ENCODE data around the gene RGS8.

RGS8 gene

GRCh38 chr1:182684116-182684828 lies at the start of gene RGS8:
TSS of gene RGS8 (minus strand) at chr1:182684587. CDS start at chr1:182669649, 14,938 bp downstream.
- no peak for DNase-seq

DNA sequence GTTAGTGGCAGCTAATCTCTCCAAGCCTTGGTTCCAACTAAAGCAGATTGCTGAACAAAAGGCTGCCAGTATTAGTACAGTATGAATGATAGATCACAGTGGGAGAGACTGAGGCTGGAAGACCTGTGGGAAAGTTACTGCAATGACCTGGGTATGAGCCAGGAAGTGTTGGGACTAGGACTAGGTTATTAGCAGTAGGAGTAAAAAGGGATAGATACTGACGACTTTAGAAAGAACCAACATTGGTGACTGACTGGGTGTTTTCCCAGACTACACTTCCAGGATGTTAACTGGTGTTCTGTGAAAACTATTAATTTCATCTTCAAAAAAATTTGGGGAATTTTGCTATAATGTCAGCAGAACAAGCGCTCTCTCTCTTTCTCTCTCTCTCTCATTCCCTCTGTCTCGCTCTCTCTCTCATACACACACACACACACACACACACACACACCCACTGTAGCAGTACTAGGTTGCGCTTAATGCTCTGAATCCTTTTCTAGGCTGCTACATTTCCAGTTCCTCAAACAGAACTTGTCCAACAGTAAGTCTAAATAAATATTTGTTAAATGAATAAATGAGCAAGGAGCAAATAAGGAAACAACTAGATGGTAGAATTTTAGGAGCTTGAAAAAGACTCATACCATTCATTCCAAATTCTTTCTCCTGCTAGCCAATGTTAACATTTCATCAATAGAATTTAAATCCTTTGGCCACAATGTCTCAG lies 47.6 kb upstream of the RGS8 start:
- DNase-seq: no peak

DNA sequence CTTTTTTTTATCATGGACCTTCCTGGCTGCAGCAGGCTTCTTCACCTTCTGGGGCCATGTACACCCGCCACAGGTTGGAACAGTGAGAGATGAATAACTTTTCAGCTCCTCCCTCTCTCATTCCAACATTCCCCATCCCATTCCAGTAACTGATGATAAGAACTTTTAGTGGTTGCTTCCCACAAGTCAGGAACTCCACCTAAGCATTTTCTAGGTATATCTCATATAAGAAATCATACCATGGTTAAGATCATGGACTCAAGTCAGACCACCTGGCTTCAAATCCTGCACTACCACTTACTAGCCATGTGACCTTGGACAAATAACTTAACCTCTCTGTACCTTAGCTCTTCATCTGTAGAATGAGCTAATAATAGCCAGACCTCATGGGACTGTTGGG lies 42.5 kb upstream of the RGS8 start:
- DNase-seq: no peak

DNA sequence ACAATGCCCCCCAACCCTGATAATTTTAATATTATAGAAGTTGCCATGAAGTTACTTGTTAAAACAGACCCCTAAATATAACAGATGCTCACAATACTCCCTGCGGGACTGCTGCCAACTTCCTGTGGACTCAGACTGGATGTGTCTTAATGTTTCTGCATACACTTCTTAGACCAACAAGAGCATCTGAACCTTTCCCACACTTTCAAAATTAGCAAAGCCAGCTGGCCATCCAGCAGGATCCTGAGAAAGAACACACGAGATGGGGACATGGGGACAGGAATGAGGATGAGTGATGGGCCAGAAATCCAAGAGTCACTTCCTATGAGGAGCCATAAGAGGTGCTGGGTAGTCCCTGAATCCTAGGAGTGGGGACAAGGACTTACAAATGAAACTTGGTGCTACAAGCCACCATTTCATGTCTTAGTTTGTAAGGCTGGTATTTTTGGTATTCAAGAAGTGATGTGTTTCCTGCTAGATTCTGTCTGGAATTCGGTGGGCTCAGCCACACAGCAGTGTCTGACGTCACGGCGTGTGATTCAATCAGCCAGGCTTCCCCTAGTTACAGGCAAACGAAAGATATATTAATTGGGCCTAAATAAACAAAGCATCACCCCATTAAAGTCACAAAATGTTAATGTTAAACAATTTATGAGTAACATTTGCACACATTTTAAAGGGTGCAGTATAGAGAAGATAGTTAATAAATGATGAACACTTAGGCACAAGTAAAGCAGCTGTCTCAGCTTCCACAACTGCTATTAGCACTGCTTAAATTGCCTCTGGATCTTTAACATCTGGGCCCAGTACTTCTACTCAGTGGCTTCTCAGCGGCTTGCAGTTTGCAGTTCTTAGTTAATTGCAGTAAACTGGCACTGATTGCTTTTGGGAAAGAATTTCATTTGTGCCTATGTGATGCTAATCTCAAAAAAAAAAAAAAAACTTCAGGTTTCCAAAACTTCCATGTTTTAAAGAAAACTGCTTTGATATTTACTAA lies 41.2 kb upstream of the RGS8 start:
- DNase-seq: no peak

- DNase-seq: no peak
Measured at GRCh38 chr1:182724215-182724614, 39.8 kb upstream of the RGS8 start.

GRCh38 chr1:182723200-182723599 lies 38.8 kb upstream of the RGS8 start:
- DNase-seq: no peak

GRCh38 chr1:182721525-182721924 lies 37.1 kb upstream of the RGS8 start:
- no peak for DNase-seq

DNA sequence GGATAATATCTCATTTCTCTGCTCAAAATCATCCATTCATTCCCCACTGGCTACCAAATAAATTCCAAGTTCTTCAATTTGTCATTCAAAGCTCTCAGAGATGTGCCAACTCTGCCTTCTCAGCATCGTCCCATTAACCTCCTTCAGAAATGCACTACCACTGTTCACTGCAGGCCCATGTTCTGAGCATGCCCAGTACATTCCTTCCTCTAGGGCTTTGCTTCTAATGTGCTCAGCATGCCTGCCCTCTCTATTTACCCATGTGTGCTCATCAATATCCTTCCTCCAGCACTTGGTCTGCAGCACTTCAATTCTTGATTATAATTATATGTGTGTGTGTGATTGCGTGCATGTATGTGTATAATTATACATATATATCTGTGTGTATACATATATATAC lies 36.1 kb upstream of the RGS8 start:
- DNase-seq: no peak

DNA sequence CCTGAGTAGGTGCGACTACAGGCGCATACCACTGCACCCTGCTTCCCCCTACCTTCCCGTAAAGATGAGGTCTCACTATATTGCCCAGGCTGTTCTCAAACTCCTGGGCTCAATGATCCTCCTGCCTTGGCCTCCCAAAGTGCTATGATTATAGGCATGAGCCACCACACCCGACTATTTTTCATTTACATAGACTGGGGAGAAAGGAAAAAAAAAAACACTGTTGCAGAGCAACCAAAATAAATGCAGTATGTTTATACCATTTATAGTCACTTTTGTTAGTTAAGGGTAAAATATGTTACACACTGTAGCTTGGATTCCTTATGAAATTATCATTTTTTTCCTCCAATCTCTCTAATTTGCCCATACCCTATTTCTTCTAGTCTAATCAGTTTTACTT lies 35.2 kb upstream of the RGS8 start:
- DNase-seq: no peak

DNA sequence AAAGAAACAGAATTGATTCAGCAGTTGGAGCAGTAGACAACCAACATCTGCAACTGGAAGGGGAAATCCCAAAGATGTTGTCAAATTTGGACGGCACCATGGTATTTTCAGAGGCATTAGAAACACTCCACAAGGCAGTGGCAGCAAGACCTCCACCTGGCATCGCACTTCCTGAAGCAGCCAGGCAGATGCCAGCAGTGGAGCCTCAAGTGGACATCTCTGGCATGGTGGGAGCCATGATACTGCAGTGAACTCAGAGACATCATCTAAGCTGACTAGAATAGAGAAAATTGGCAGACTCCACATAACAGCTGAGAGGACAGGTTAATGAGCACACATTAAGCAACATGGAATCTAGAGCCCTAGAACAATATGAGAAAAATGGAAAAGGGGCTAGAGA lies 33.9 kb upstream of the RGS8 start:
- no peak for DNase-seq

DNA sequence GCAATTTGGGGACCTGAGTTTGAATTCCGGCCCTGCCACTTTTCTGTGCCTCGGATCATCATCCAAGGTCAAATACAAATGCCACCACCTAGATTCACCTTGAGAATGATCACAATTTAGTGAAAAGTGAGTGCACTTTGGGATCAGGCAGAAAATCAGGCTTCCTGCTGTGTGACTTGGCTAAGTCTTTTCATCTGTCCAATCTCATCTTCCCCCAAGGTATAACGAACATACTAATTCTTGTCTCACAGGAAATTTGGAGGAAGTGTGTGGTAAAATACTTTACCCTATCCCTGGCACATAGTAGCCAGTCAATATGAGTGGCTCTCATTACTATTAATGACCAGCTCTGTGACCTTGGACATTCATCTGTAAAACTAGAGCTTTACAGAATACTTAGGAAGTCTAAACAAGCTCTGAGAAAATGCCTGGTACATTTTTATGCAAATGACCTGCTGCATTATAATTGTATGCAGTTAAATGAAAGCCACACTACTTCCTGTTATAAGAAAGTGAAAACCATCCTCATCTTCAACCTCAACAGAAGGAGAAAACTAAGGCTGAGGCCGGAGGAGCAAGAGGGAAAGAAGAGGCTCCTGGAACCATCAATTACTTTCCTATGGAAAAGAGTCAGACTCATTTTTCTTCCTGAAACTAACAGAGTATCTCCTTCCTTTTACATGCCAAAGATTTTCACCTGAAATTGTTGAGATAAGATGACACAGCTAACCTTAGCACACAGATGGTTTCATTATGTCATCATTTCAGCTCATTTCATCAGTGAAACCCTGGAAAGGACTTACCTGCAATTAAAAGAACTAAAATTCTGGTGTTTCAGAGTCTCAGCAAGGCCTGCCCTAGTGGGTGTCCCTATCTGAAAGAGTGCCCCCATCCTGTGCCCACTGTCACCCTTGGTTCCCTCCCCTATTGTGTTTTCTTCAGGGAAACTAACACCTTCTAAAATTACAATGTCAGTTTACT lies 32.6 kb upstream of the RGS8 start:
- no peak for DNase-seq

- DNase-seq: no peak
Measured at GRCh38 chr1:182715531-182715930, 31.1 kb upstream of the RGS8 start.

DNA sequence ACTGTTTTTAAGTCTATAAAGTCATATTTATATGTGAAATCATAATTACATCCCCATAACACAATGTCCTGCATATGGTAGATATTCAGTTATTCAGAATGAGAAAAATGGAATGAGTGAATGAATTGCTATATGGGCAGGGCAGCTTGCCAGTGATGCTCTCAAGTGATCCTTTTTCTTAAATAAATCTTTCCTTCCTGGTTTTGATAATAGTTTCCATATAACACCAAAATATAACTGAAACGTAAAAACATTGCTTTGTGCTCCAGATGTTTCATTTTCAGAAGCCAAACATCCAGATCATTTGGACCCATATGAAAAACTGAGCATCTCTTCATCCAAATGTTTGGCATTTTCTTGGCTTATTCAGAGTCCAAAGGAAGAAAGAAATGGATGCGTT lies 30.2 kb upstream of the RGS8 start:
- DNase-seq: no peak

DNA sequence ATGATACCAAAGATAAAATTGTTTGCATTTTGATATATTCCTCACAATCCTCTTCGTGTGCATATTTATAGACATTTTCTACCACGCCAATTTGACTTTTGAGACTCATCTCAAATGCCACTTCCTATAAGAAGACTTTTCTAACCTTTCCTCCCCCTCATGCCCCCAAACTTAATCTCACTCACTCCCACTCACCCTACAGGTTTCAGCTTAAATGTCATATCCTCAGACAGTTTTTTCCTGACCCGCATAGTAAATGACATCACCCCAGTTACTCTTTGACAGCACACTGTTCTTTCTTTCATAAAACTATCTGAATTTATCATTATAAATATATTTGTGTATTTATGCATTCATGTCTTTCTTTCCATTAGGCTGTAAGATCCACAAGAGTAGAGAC lies 29.6 kb upstream of the RGS8 start:
- no peak for DNase-seq

- DNase-seq: no peak
Measured at GRCh38 chr1:182713492-182713891, 29.1 kb upstream of the RGS8 start.

DNA sequence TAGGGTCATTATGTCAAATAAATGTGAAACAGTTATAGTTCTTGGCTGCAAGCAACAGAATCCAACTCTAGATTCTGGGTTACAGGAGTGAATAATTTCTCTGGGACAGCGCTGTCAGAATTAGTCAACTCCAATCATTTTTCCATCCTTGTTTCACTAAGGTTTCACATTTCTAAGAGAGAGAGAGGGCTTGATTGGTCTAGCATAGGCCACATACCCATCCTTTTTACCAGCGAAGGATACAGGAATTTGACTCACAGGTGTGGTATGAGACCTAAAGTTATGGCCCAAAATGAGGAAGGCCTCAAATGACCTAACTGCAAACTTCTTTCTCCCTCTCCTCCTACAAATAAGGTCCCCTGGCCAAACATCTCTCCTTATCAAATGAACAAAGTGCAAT lies 25.5 kb upstream of the RGS8 start:
- DNase-seq: no peak

GRCh38 chr1:182709225-182709764 lies 24.9 kb upstream of the RGS8 start:
- DNase-seq: no peak

GRCh38 chr1:182707122-182707521 lies 22.7 kb upstream of the RGS8 start:
- no peak for DNase-seq

DNA sequence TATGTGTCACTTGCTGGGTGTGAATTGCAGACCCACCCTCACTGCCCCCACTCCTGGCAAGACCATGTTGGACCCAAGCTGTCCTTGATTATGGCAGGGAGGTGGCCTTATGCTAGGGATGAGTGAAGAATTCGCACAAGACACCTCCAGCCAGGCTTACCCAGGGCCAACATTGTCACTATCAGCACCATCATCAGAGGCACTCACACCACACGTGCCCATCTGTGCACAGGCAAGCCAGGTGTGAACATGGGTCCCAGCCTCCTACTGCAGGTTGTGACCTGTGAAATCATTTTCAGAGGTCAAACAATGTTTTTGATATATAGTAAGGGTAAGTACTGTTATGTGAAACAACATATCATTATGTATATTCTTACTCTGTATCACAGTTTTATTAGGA lies 20.3 kb upstream of the RGS8 start:
- no peak for DNase-seq

GRCh38 chr1:182703539-182703938 lies 19.2 kb upstream of the RGS8 start:
- no peak for DNase-seq

DNA sequence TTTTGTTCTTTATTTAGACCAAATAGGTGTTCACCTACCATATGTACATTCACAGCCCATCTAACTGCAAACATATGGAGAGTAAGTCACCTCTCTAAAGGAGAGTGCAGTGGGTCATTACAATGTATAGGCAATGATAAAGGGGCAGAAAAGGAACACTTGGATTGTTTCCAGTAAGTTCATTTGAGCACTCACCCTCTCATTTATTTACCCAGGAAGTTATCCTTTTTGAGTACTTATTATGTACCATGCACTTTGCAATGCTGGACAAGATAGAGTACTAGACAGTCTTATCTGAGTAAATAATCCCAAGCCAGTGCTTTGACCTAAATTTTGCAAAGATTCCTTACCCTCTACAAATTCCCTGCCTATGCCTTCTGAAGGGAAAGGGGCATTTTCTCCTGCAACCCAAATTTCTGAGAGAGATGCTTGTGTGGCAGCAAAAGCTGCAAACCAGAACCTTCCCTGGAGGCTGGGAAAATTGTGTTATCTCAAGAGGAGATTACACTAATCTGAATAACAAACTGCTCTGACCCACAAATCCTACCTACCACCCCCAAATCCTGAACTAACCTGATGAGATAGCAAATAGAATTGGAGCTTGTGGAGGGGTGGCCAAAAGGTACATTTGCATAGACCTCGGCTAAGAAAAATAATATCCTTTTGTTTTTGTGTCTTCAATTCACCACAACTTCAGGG lies 18.6 kb upstream of the RGS8 start:
- DNase-seq: no peak
